LNCaP clone FGC (cell line): ENCODE data around the gene AGPAT3.

ENCODE experiments used
- DNase-seq: peaks from one replicate; pipeline ENCODE4 v3.0.0-alpha.2; 2011; ENCODE audit warnings: low read depth
- H3K4me3 ChIP-seq: 2 replicates; pipeline ENCODE4 v1.5.1; 2011; ENCODE audit warnings: mild to moderate bottlenecking, low read depth, low read length, control low read depth
- CTCF ChIP-seq: IDR thresholded peaks from 2 replicates; pipeline ENCODE4 v1.5.1; 2012; ENCODE audit warnings: mild to moderate bottlenecking; ENCODE audit not compliant: control insufficient read depth, insufficient read depth; ENCODE audit errors: extremely low read depth

Gene AGPAT3

DNA sequence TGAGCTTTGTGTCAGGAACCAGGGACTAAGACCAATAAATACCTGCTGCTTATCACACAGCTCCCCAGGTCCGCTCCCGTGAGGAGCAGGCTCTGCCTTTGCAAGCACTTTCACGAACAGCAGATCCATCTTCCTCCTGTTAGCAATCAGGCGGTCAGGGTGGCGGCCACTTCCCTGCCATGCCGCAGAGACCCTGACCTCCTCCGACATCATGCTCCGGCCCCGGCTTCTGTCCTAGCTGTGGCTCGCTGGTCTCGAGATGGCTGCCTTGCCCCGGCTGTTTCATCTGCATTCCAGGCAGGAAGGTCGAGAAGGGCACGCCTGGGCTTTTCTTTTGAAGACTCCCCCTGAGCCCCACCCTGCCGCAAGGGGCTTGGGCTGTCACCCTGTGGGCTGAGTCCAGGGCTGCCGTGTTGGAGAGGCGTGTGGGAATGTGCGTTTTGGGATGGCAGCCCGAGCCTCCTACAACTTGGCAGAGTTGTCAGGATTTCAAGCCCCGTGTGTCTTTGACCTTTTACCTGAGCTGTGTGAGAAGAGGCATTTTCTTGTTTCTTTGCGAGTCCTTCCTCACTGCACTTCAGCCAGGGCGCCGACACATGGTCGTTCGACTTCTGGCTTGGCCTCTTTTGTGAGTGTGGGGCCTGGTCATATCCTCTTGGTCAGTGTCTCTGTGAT, 59.5 kb downstream of the AGPAT3 start:
- no peak for TF ChIP-seq CTCF
- no peak overlapping the region for H3K4me3 ChIP-seq
- DNase-seq = no peak

- DNase-seq = no peak
- TF ChIP-seq CTCF = no peak
- H3K4me3 ChIP-seq = no peak overlapping the region
Observed at GRCh38 chr21:43925096-43925481, 60.1 kb downstream of the AGPAT3 start.

GRCh38 chr21:43925609-43926008, 60.6 kb downstream of the AGPAT3 start:
- no peak for DNase-seq
- H3K4me3 ChIP-seq = no peak overlapping the region
- no peak for TF ChIP-seq CTCF

- no peak overlapping the region for H3K4me3 ChIP-seq
- no peak for TF ChIP-seq CTCF
- DNase-seq = no peak
Observed at GRCh38 chr21:43926196-43926595, 61.2 kb downstream of the AGPAT3 start.

- no peak for DNase-seq
- no peak overlapping the region for H3K4me3 ChIP-seq
- no peak for TF ChIP-seq CTCF
Observed at GRCh38 chr21:43927591-43928221, 62.7 kb downstream of the AGPAT3 start.

- no peak for TF ChIP-seq CTCF
- no peak for DNase-seq
- H3K4me3 ChIP-seq = no peak overlapping the region
Observed at GRCh38 chr21:43928222-43929125, 63.5 kb downstream of the AGPAT3 start.
